ENCODE results near the gene FAM13C.
"Not testable (repeated sequence)": the region's sequence is repeated elsewhere in the genome, so short reads cannot be mapped to it uniquely, and the experiment has no call there.

FAM13C gene

GRCh38 chr10:59225211-59225610, 137.1 kb downstream of the FAM13C start:
- no peak for DNase-seq

- not testable (repeated sequence) for DNase-seq
Measured at GRCh38 chr10:59223597-59223996, 138.8 kb downstream of the FAM13C start.

- DNase-seq, result no peak
Measured at GRCh38 chr10:59222788-59223187, 139.6 kb downstream of the FAM13C start.

- no peak for DNase-seq
Measured at GRCh38 chr10:59216178-59216869, 146.0 kb downstream of the FAM13C start.

GRCh38 chr10:59214160-59214559, 148.2 kb downstream of the FAM13C start:
- no peak for DNase-seq

DNA sequence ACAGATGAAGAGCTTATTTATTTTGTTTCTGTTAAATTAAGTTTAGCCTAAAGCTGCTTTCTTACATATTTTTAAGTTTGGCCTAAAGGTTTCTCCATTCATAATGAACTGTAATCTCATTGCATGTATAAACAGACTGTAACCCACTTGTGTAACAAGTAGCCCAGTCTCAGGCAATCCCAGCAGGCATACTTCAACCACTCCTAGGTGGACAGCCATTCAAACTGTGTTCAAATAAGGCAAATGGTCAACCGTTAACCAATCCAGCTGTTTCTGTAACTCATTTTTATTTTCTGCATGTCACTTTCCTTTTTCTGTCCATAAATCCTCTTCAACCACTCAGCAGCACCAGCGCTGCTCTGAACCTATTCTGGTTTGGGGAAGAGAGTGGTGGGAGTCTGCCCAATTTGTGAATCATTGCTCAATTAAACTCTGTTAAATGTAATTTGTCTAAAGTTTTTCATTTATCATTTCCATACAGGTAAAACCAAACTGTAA, 150.0 kb downstream of the FAM13C start:
- no peak for DNase-seq

DNA sequence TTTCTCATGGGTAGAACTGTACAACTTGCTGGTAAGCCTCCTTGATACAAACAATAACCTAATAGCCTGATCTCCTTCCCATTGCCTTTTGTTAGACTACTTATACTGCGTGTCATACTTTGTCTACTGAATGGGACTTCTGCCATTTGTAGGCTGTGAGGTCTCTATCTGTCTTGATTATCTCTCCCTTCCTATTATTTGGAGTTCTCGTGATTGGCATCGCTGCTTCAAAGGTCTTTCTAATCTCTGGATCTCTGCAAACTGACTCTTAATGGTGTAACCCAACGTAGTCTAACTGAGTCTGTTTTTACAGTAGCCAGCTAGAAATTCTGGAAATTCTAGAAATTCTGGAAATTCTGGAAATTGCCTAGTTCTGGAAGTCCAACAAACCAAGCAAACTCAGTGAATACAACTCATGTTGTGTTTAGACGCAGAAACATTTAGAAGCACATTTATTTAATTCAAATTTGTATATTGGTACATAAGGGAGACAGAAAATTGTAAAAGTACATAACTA, 156.1 kb downstream of the FAM13C start:
- DNase-seq, result no peak

Measured in activated CD8-positive, alpha-beta memory T cell treated with anti-CD3 and anti-CD28 coated beads, Interleukin-2, amount 50 U/mL, for 48 hours (primary cell).